CD4-positive, alpha-beta memory T cell (primary cell): Measurements from ENCODE around the gene DNAJB4. TPM values are rescaled to one million over a fixed set of nuclear protein-coding genes. Genes with fewer than 3 reads are reported as not detected.

ENCODE experiments used
- polyA plus RNA-seq, 2 donors: library from polyadenylated mRNA; unstranded; fragments of 300-500 nt; fragmentation: Illumina TruSeq; gene quantifications; one replicate each; pipeline ENCODE4 v1.2.3, GENCODE V29; 2021
- total RNA-seq, 2 experiments: library from RNA; stranded (reverse); gene quantifications; one replicate each; pipeline ENCODE4 v1.2.3, GENCODE V29; 2021

The DNAJB4 gene
- total and polyA plus RNA-seq, 4 experiments from 2014 or later, result 8.7 to 18.3 (median 12.6) TPM

Other genes with a start within 250 kb of the DNAJB4 start
- 10 to 100 TPM; 87.4 to 89.1 TPM for gene USP33, start 245.1 kb upstream of the DNAJB4 start, total RNA-seq
- gene USP33, start 245.1 kb upstream of the DNAJB4 start, polyA plus RNA-seq, result 10 to 100 TPM; 43.0 to 43.4 TPM
- gene MIGA1, start 225.3 kb upstream of the DNAJB4 start, total RNA-seq, result 10 to 100 TPM; 21.7 TPM
- 1 to 10 TPM; 6.0 to 7.3 TPM for gene MIGA1, start 225.3 kb upstream of the DNAJB4 start, polyA plus RNA-seq
- under 1 TPM; 0.47 to 0.67 TPM for gene NEXN, start 116.3 kb upstream of the DNAJB4 start, total RNA-seq
- under 1 TPM; 0.31 to 0.57 TPM for gene NEXN, start 116.3 kb upstream of the DNAJB4 start, polyA plus RNA-seq
- gene FUBP1, start 25.9 kb upstream of the DNAJB4 start, total RNA-seq, result 100 to 1,000 TPM; 246 to 270 TPM
- 10 to 100 TPM; 31.5 to 58.0 TPM for gene FUBP1, start 25.9 kb upstream of the DNAJB4 start, polyA plus RNA-seq
- gene GIPC2, start 41.0 kb downstream of the DNAJB4 start, total RNA-seq, result under 1 TPM; 0.28 to 0.52 TPM
- gene GIPC2, start 41.0 kb downstream of the DNAJB4 start, polyA plus RNA-seq, result under 1 TPM; 0.13 to 0.33 TPM